Central memory CD8-positive, alpha-beta T cell (primary cell): ENCODE data around the gene TTYH1.

Experiments used
- ATAC-seq: fragments of 150-1000 bp; cut with Tn5 transposase; replicated peaks from 2 replicates; pipeline ENCODE4 v1.10.0; 2022; ENCODE audit warnings: mild to moderate bottlenecking, moderate FRiP score, moderate number of reproducible peaks; ENCODE audit not compliant: poor library complexity, severe bottlenecking; ENCODE audit errors: extremely low read depth
- DNase-seq, 2 donors: peaks; one replicate each; pipeline ENCODE4 v3.0.0; 2021; ENCODE audit warnings: low spot score in 2 of 2
- H3K27ac Mint-ChIP-seq: one replicate; pipeline ENCODE4 v1.8.0; 2022; ENCODE audit warnings: low read depth, mild to moderate bottlenecking, moderate library complexity, mixed read lengths
- H3K27me3 Mint-ChIP-seq: one replicate; pipeline ENCODE4 v1.8.0; 2022; ENCODE audit warnings: mixed read lengths
- H3K36me3 Mint-ChIP-seq: one replicate; pipeline ENCODE4 v1.8.0; 2022; ENCODE audit warnings: mild to moderate bottlenecking, moderate library complexity, mixed read lengths; ENCODE audit not compliant: insufficient read depth
- H3K4me1 Mint-ChIP-seq: one replicate; pipeline ENCODE4 v1.8.0; 2022; ENCODE audit warnings: mixed read lengths
- H3K4me3 Mint-ChIP-seq: one replicate; pipeline ENCODE4 v1.8.0; 2022; ENCODE audit warnings: mild to moderate bottlenecking, moderate library complexity, mixed read lengths
- H3K9me3 Mint-ChIP-seq: one replicate; pipeline ENCODE4 v1.8.0; 2022; ENCODE audit warnings: mixed read lengths

The TTYH1 gene

GRCh38 chr19:54429545-54430227, 14.4 kb downstream of the TTYH1 start:
- Mint-ChIP-seq H3K36me3 (no peaks in the 10 kb centered on the region), H3K9me3 (no peaks in the 10 kb centered on the region), H3K4me1 (peaks cover 23% of the 10 kb centered on the region), H3K4me3 (peak overlapping the region; percentile 37), H3K27me3 (peaks cover 42% of the 10 kb centered on the region), H3K27ac (no peak overlapping the region)
- ATAC-seq (no peak), DNase-seq (no peak)

GRCh38 chr19:54430306-54431254, 15.3 kb downstream of the TTYH1 start:
- ATAC-seq (peak; percentile 65), DNase-seq (no peak)

GRCh38 chr19:54431255-54431838, 16.1 kb downstream of the TTYH1 start:
- no peaks in the 10 kb centered on the region for H3K36me3 Mint-ChIP-seq
- H3K4me3 Mint-ChIP-seq, result peak overlapping the region; percentile 41
- H3K9me3 Mint-ChIP-seq, result no peaks in the 10 kb centered on the region
- ATAC-seq (no peak), DNase-seq (no peak)
- peaks cover 28% of the 10 kb centered on the region for H3K4me1 Mint-ChIP-seq
- no peak overlapping the region for H3K27ac Mint-ChIP-seq
- peaks cover 25% of the 10 kb centered on the region for H3K27me3 Mint-ChIP-seq

More at GRCh38 chr19:54430306-54431254, 15.3 kb downstream of the TTYH1 start:
- Mint-ChIP-seq H3K27me3 (peaks cover 33% of the 10 kb centered on the region), H3K9me3 (no peaks in the 10 kb centered on the region), H3K27ac (no peak overlapping the region), H3K4me3 (peak overlapping the region; percentile 41), H3K4me1 (peaks cover 28% of the 10 kb centered on the region), H3K36me3 (no peaks in the 10 kb centered on the region)

- no peak overlapping the region for H3K27ac Mint-ChIP-seq
- H3K9me3 Mint-ChIP-seq, result no peaks in the 10 kb centered on the region
- H3K36me3 Mint-ChIP-seq, result no peaks in the 10 kb centered on the region
- H3K4me1 Mint-ChIP-seq, result peaks cover 33% of the 10 kb centered on the region
- H3K27me3 Mint-ChIP-seq, result peaks cover 21% of the 10 kb centered on the region
- DNase-seq (no peak), ATAC-seq (no peak)
- no peak overlapping the region for H3K4me3 Mint-ChIP-seq
Observed at GRCh38 chr19:54432144-54432738, 17.0 kb downstream of the TTYH1 start.

- H3K4me3 Mint-ChIP-seq, result no peak overlapping the region
- DNase-seq (no peak), ATAC-seq (no peak)
- peaks cover 33% of the 10 kb centered on the region for H3K4me1 Mint-ChIP-seq
- H3K27me3 Mint-ChIP-seq, result peaks cover 19% of the 10 kb centered on the region
- no peaks in the 10 kb centered on the region for H3K9me3 Mint-ChIP-seq
- H3K36me3 Mint-ChIP-seq, result no peaks in the 10 kb centered on the region
- no peak overlapping the region for H3K27ac Mint-ChIP-seq
Observed at GRCh38 chr19:54433697-54434096, 18.4 kb downstream of the TTYH1 start.

DNA sequence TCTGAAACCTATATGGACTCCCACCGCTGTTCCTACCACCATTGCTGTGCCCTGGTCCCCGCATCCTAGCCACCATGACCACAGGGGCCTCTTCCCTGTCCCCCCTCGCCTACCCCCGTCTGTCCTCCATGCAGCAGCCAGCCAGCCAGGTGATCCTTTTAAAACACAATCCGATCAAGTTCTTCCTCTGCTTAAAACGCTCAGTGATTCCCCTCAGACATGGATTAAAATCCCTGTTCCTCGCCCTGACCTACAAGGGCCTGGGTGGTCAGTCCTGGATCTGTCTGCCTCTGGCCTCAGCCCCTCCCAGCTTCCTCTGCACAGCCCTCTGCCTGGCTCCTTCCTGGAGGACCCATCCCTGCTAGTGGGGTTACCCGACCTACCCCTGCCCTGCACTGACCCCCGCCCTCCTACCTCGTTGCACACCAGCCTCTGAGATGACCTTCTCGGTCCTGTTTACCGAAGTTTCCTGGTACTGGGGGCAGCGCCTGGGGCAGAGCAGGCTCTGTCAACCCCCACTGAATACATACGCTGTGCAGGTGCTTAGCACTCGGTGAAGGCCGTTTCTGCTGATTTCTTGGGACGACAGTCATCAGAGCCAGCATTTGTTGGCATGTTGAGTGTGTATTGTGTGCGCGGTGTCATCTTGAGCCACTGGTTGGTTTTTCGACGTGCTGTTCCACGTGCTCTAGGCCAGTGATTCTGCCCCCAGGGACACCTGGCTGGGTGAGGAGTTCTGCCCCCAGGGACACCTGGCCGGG, 19.0 kb downstream of the TTYH1 start:
- H3K4me3 Mint-ChIP-seq, result no peak overlapping the region
- peaks cover 13% of the 10 kb centered on the region for H3K27me3 Mint-ChIP-seq
- H3K36me3 Mint-ChIP-seq, result no peaks in the 10 kb centered on the region
- H3K27ac Mint-ChIP-seq, result no peak overlapping the region
- no peaks in the 10 kb centered on the region for H3K9me3 Mint-ChIP-seq
- peaks cover 33% of the 10 kb centered on the region for H3K4me1 Mint-ChIP-seq
- DNase-seq, result no peak
- no peak for ATAC-seq

- ATAC-seq, result no peak
- Mint-ChIP-seq H3K4me3 (no peak overlapping the region), H3K4me1 (peaks cover 31% of the 10 kb centered on the region)
Observed at GRCh38 chr19:54434873-54435214, 19.6 kb downstream of the TTYH1 start.

DNA sequence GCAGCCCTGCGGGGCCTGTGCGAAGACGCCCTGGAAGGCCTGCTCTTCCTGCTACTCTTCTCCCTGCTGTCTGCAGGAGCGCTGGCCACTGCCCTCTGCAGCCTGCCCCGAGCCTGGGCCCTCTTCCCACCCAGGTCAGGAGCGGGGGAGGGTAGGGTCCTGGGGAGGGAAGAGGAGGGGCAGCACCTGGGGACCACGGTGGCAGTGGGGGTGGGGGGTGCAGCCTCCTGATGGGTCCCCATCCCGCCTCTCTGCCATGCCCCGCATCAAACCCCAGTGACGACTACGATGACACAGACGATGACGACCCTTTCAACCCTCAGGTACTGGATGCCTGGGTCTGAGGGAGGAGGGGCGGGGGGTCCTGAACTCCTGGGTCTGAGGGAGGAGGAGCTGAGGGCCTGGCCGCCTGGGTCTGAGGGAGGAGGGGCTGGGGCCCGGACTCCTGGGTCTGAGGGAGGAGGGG, 20.3 kb downstream of the TTYH1 start:
- DNase-seq, result no peak
- no peak for ATAC-seq
- no peak overlapping the region for H3K4me3 Mint-ChIP-seq
- H3K36me3 Mint-ChIP-seq, result no peaks in the 10 kb centered on the region
- peaks cover 31% of the 10 kb centered on the region for H3K4me1 Mint-ChIP-seq
- no peaks in the 10 kb centered on the region for H3K9me3 Mint-ChIP-seq
- H3K27ac Mint-ChIP-seq, result no peak overlapping the region
- H3K27me3 Mint-ChIP-seq, result peaks cover 8% of the 10 kb centered on the region

More at GRCh38 chr19:54434873-54435214, 19.6 kb downstream of the TTYH1 start:
- peaks cover 8% of the 10 kb centered on the region for H3K27me3 Mint-ChIP-seq
- H3K27ac Mint-ChIP-seq, result no peak overlapping the region
- no peaks in the 10 kb centered on the region for H3K36me3 Mint-ChIP-seq
- H3K9me3 Mint-ChIP-seq, result no peaks in the 10 kb centered on the region
- no peak for DNase-seq

DNA sequence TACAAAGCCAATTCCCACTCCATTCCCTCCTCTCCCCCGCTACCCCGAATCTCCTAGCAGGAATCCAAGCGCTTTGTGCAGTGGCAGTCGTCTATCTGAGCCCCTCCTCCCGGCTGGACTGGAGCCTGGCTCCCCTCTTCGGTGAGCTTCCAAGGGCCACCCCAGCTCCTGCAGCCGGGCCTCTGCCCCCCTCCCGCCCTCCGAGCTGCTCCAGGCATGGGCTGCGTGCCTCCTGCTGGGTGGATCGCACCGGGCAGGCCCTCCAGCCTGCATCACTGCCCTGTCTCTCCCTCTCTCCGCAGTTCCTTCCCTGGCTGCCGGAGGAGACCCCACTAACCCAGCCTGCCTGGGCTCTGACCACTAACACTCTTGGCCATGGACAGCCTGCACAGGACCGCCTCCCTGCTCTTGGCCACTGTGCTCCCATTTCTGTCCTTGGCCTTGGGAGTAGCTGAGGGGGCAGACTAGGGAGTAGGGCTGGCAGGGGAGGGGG, 20.8 kb downstream of the TTYH1 start:
- peaks cover 3% of the 10 kb centered on the region for H3K36me3 Mint-ChIP-seq
- peak overlapping the region; percentile 82 for H3K27ac Mint-ChIP-seq
- H3K4me3 Mint-ChIP-seq, result no peak overlapping the region
- H3K4me1 Mint-ChIP-seq, result peaks cover 29% of the 10 kb centered on the region
- H3K9me3 Mint-ChIP-seq, result no peaks in the 10 kb centered on the region
- no peak for DNase-seq
- ATAC-seq, result no peak
- peaks cover 6% of the 10 kb centered on the region for H3K27me3 Mint-ChIP-seq

- DNase-seq (no peak), ATAC-seq (no peak)
- Mint-ChIP-seq H3K36me3 (peaks cover 4% of the 10 kb centered on the region), H3K4me3 (no peak overlapping the region), H3K27me3 (no peaks in the 10 kb centered on the region), H3K9me3 (no peaks in the 10 kb centered on the region), H3K27ac (peak overlapping the region; percentile 82), H3K4me1 (peaks cover 24% of the 10 kb centered on the region)
Observed at GRCh38 chr19:54436628-54437252, 21.5 kb downstream of the TTYH1 start.

DNA sequence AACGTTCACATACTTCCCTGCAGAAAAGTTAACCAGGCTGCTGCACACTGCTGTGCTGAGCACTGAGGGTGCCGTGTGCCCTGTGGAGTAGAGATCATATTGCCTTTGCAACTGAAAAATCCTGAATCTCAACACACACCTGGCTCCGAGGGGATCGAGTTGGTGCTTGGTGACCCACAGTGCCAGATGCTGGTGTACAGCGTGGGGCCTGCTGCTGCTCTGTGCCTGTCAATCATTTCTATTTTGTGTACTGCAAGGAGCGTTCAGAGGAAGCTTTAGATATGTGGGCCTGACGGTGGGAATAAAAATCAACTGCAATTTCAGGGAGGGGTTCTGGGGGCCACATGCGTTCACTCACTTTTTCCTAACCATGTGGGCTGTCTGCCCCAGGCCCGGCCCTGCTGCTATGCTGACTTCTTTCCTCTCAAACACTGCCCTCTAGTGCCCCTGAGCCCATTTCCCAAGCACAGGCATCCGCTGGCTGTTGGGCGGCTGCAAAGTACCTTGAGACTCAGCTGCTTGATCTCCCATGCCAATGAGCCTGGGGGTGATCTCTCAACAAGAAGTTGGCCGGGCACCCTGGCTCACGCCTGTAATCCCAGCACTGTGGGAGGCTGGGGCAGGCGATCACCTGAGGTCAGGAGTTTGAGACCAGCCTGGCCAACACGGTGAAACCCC, 24.0 kb downstream of the TTYH1 start:
- Mint-ChIP-seq H3K4me3 (no peak overlapping the region), H3K9me3 (no peaks in the 10 kb centered on the region), H3K4me1 (peaks cover 30% of the 10 kb centered on the region), H3K27me3 (no peaks in the 10 kb centered on the region), H3K36me3 (peaks cover 17% of the 10 kb centered on the region), H3K27ac (no peak overlapping the region)
- ATAC-seq, result no peak
- DNase-seq, result no peak
